Esophagus muscularis mucosa (tissue), 4 donors: ENCODE results near the gene TNPO3. TPM values are rescaled to one million over a fixed set of nuclear protein-coding genes. Genes with fewer than 3 reads are reported as not detected.

Experiments used
- DNase-seq: peaks from one replicate; pipeline ENCODE4 v3.0.0-alpha.2; 2017; ENCODE audit errors: extremely low spot score
- H3K27ac ChIP-seq, 4 donors: fragments of 200-600 bp; sonication (generic); replicated peaks in 1 of 4; 1 replicate in 3 of 4; 2 replicates in 1 of 4; pipeline ENCODE4 v1.5.1; 2016 to 2019; ENCODE audit warnings: mild to moderate bottlenecking in 1 of 4
- H3K27me3 ChIP-seq, 4 donors: fragments of 200-600 bp; sonication (generic); one replicate each; pipeline versions ENCODE4 v1.5.1 to v1.6.0; 2016 to 2019
- H3K36me3 ChIP-seq, 4 donors: fragments of 200-600 bp; sonication (generic); one replicate each; pipeline ENCODE4 v1.5.1; 2016 to 2019
- H3K4me1 ChIP-seq, 4 donors: fragments of 200-600 bp; sonication (generic); one replicate each; pipeline ENCODE4 v1.5.1; 2016 to 2019
- H3K4me3 ChIP-seq, 4 donors: fragments of 200-600 bp; sonication (generic); 1 replicate in 2 of 4; 2 replicates in 2 of 4; pipeline ENCODE4 v1.5.1; 2016 to 2019; ENCODE audit warnings: mild to moderate bottlenecking in 4 of 4, moderate library complexity in 1 of 4
- H3K9me3 ChIP-seq, 4 donors: fragments of 200-600 bp; sonication (generic); 1 replicate in 3 of 4; 2 replicates in 1 of 4; pipeline ENCODE4 v1.5.1; 2016 to 2019
- CTCF ChIP-seq, 3 experiments: fragments of 200-600 bp in 2 of 3; fragments of 450-650 bp in 1 of 3; sonication (generic) in 2 of 3; IDR thresholded peaks; one replicate each; pipeline ENCODE4 v1.5.1; 2017 to 2019; ENCODE audit warnings: antibody characterized with exemption in 3 of 3, mild to moderate bottlenecking in 2 of 3, moderate library complexity in 1 of 3
- EP300 ChIP-seq: sonication (generic); formaldehyde crosslinking; IDR thresholded peaks from one replicate; pipeline ENCODE4 v1.6.1; 2017; ENCODE audit warnings: antibody characterized with exemption
- POLR2A ChIP-seq: fragments of 450-650 bp; IDR thresholded peaks from one replicate; pipeline ENCODE4 v1.6.1; 2017; ENCODE audit warnings: antibody characterized with exemption, moderate library complexity, mild to moderate bottlenecking, low read depth
- POLR2AphosphoS5 ChIP-seq, 2 donors: sonication (generic); formaldehyde crosslinking; IDR thresholded peaks; one replicate each; pipeline ENCODE4 v1.6.1; 2017; ENCODE audit warnings: antibody characterized with exemption in 2 of 2
- WGBS: methylation state at CpG from one replicate; pipeline ENCODE4 v1.1.5; 2018; 5-methylcytosine and 5-hydroxymethylcytosine counted together
- intact Hi-C: fragments of 100-400 bp; cut with DNase I; formaldehyde crosslinking; loops from one replicate; pipeline ENCODE4 v1.15.1; 2023
- small RNA-seq, 3 donors: library from RNA; depleted of rRNA; stranded (forward); fragments of <200 nt; gene quantifications; one replicate each; pipeline ENCODE3, GENCODE V24; 2016
- total RNA-seq, 4 donors: library from RNA; depleted of rRNA; stranded (reverse); fragments of >200 nt; gene quantifications; one replicate each; pipeline versions ENCODE4 v1.1.0 to v1.2.1, GENCODE V29; 2016

TNPO3 gene
- total RNA-seq, 4 donors from 2014 or later = 35.7 to 46.2 (median 38.1) TPM

DNA sequence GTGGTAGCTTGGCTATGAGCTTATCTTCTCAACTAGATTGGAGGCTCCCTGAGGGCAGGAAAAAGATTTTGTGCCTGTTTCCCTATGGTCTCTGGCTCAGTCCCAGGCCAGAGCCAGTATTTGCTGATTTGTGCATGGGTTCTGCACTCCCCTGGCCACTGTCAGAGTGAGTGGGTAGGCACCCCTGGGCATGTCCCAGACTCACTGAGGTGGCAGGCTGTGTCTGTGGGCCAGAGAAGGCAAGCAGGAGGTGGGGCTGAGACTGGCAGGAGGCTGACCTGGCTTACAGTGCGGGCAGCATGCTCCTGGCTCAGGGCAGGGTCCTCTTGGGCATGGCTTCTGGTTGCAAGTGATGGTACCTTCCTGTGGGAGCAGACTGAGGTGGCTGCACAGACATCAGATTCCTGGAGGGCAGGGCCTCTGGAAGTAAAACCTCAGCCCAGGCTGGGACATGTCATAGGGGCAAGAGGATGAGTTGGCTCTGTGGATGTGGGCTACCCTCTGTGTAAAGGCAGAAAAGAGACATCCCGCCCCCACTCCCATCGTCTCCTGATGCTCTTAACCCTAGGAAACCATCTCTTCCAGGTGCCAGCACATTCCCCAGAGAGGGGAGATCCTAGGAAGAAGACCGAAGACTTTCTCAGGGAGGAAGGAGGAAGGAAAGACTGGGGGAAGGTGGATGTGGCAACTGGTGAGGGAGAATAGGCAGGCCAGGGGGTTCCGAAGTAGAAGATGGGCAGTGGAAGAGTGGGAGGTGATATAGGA lies 148.7 kb downstream of the TNPO3 start:
- WGBS = 96% methylated on average over 5 of the region's 5 CpGs

DNA sequence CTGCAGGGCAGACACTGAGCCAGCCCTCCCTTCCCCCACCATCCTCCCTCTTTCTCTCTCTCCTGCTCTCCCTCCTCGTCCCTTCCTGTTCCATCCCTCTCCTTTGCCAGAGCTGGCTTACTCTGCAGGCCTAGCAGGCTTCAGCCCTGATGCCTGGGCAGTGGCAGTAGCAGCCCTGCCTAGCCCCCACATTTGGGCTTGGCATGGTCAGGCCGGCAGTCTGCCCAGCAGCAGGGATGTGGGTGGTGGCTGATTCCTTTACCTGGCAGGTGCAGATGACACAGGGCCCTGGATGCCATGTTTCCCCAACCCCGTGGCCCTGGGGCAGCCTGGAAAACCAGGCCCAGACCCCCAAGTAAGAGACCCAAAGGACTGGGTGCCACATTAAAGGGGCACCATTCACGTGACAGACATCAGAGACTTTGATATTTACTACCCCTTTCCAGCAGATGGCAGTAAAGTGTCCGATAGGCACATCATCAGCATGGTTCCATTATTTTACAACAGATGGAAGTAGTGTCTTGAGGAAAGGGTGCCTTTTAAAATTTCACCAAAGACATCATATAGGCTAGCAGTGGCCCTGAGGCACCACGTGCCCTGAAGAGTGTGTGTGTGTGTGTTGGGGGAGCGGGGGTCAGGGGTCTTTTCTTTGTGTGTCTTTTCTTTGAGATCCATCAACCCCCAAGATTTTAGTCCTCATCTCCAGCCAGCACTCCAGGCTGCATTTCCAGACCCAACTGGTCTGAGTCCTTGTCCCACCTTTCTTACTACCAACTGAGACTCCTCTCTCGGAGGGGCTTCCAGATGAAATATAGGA lies 150.3 kb downstream of the TNPO3 start:
- TF ChIP-seq POLR2A = no peak
- peak; percentile 48 to 58 (median 55) for TF ChIP-seq CTCF (IDR thresholded peaks at IDR 0.05)
- Histone ChIP-seq H3K4me1 (peaks cover 0 to 10% (median 5%) of the 10 kb centered on the region in 4 donors), H3K36me3 (no peaks in the 10 kb centered on the region), H3K27ac (no peak overlapping the region), H3K27me3 (peaks cover 0 to 59% (median 4%) of the 10 kb centered on the region in 4 donors), H3K9me3 (no peaks in the 10 kb centered on the region), H3K4me3 (no peak overlapping the region)
- WGBS = 47% methylated on average over 7 of the region's 8 CpGs
- intact Hi-C loops = loop anchor here (5.0 kb wide), 1 partner anchor 188 kb away; no protein-coding TSS in a partner anchor
- no peak for DNase-seq

More for the DNA sequence above, 148.7 kb downstream of the TNPO3 start:
- peaks cover 12 to 22% (median 18%) of the 10 kb centered on the region in 4 donors for H3K4me1 ChIP-seq
- H3K36me3 ChIP-seq = no peaks in the 10 kb centered on the region
- intact Hi-C loops = loop anchor here (5.0 kb wide), 1 partner anchor 186 kb away; no protein-coding TSS in a partner anchor
- H3K9me3 ChIP-seq = no peaks in the 10 kb centered on the region
- TF ChIP-seq POLR2A = no peak
- TF ChIP-seq EP300 = no peak
- TF ChIP-seq POLR2AphosphoS5 (IDR thresholded peaks at IDR 0.05) = no peak
- TF ChIP-seq CTCF (IDR thresholded peaks at IDR 0.05) = no peak
- no peak for DNase-seq
- H3K4me3 ChIP-seq = no peak overlapping the region
- peaks cover 0 to 75% (median 17%) of the 10 kb centered on the region in 4 donors for H3K27me3 ChIP-seq
- H3K27ac ChIP-seq = no peak overlapping the region

Small RNAs within 50 kb of the gene (small RNA-seq; reads per million reads assigned to genes)
- gene RN7SL306P = 0 reads per million in 3 donors

Other genes starting within 250 kb of the TNPO3 start
- 100 to 1,000 TPM; 391 to 932 (median 533) TPM for gene FLNC, start 224.7 kb downstream of the TNPO3 start, total RNA-seq
- 100 to 1,000 TPM in 2 of 4 donors, 10 to 100 TPM in 2; 74.3 to 108 (median 91.9) TPM for gene ATP6V1F, start 192.3 kb downstream of the TNPO3 start, total RNA-seq
- gene KCP, start 144.4 kb downstream of the TNPO3 start, total RNA-seq = under 1 TPM in 3 of 4 donors, not detected in 1; 0.13 to 0.66 (median 0.29) TPM
- 10 to 100 TPM in 1 of 4 donors, 1 to 10 TPM in 3; 7.6 to 14.5 (median 8.6) TPM for gene IRF5, start 117.2 kb downstream of the TNPO3 start, total RNA-seq
- gene TSPAN33, start 89.6 kb upstream of the TNPO3 start, total RNA-seq = 10 to 100 TPM in 1 of 4 donors, 1 to 10 TPM in 3; 5.0 to 11.4 (median 7.5) TPM
- 10 to 100 TPM in 3 of 4 donors, 1 to 10 TPM in 1; 8.7 to 23.9 (median 14.5) TPM for gene SMO, start 133.5 kb upstream of the TNPO3 start, total RNA-seq
- 10 to 100 TPM in 3 of 4 donors, 1 to 10 TPM in 1; 9.7 to 14.2 (median 11.9) TPM for gene AHCYL2, start 169.9 kb upstream of the TNPO3 start, total RNA-seq